ENCODE measurements around the gene PARD3.

PARD3 gene

GRCh38 chr10:34156781-34157425, 658.2 kb downstream of the PARD3 start:
- Histone ChIP-seq H3K79me2 (no peaks in the 10 kb centered on the region), H3K9ac (no peak overlapping the region), H3K27ac (peak overlapping the region; percentile 6), H3K4me2 (ENCODE audit: low read length) (no peak overlapping the region), H3K9me3 (ENCODE audit: control insufficient read depth, low read length) (no peaks in the 10 kb centered on the region), H3K4me3 (ENCODE audit: low read depth, low read length) (no peak overlapping the region), H3K27me3 (ENCODE audit: control insufficient read depth, insufficient read depth, low read length) (no peaks in the 10 kb centered on the region), H3K36me3 (ENCODE audit: control insufficient read depth, insufficient read depth, low read length) (no peaks in the 10 kb centered on the region), H2AFZ (no peak overlapping the region), H3K4me1 (peaks cover 11% of the 10 kb centered on the region)
- peak; percentile 26 for TF ChIP-seq CTCF (IDR thresholded peaks at IDR 0.05)

- H3K9me3 ChIP-seq (ENCODE audit: control insufficient read depth, low read length): no peaks in the 10 kb centered on the region
- H3K4me3 ChIP-seq (ENCODE audit: low read depth, low read length): no peak overlapping the region
- H3K36me3 ChIP-seq (ENCODE audit: control insufficient read depth, insufficient read depth, low read length): no peaks in the 10 kb centered on the region
- TF ChIP-seq CTCF (IDR thresholded peaks at IDR 0.05): no peak
- H3K27me3 ChIP-seq (ENCODE audit: control insufficient read depth, insufficient read depth, low read length): no peaks in the 10 kb centered on the region
- no peak overlapping the region for H2AFZ ChIP-seq
- no peak overlapping the region for H3K4me2 ChIP-seq (ENCODE audit: low read length)
- peaks cover 11% of the 10 kb centered on the region for H3K4me1 ChIP-seq
- no peaks in the 10 kb centered on the region for H3K79me2 ChIP-seq
- no peak overlapping the region for H3K27ac ChIP-seq
- H3K9ac ChIP-seq: no peak overlapping the region
Measured at GRCh38 chr10:34155812-34156211, 659.3 kb downstream of the PARD3 start.

GRCh38 chr10:34154383-34154900, 660.7 kb downstream of the PARD3 start:
- Histone ChIP-seq H3K27me3 (ENCODE audit: control insufficient read depth, insufficient read depth, low read length) (no peaks in the 10 kb centered on the region), H3K79me2 (no peaks in the 10 kb centered on the region), H2AFZ (no peak overlapping the region), H3K4me2 (ENCODE audit: low read length) (no peak overlapping the region), H3K27ac (no peak overlapping the region), H3K9me3 (ENCODE audit: control insufficient read depth, low read length) (no peaks in the 10 kb centered on the region), H3K36me3 (ENCODE audit: control insufficient read depth, insufficient read depth, low read length) (no peaks in the 10 kb centered on the region), H3K4me3 (ENCODE audit: low read depth, low read length) (no peak overlapping the region), H3K9ac (no peak overlapping the region), H3K4me1 (peaks cover 11% of the 10 kb centered on the region)
- no peak for TF ChIP-seq CTCF (IDR thresholded peaks at IDR 0.05)

DNA sequence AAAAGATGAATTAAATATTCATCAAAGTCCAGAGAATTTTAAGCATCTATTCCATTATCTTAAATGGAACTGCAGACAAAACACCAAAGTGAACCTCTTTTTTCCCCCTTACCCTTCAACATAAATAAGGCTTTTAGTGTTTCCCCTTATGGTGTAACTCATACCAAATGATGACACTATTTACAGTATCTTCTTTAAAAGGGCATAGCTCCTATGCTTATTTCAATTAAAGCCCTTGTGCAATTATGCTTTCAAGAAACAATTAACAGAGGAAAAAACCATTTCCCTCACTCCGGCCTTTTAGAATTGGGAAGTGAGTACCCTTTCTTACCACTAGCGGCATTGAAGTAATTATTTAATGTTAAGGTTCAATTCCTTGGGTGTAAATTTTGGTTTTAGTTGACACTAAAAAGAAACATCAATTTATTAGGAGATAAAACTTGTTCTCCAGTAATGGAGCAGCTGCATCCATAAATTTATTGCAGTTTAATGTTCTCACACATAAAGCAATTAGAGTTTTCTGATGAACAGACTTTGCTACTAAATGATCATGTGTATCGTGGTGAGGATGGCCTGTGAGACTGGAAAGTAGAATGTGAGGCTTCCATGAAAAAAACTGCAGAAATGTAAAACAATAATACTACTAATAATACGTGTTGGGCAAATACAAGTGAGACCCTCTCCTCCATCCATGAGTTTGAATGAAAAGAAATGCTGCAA, 661.3 kb downstream of the PARD3 start:
- Histone ChIP-seq H3K27ac (no peak overlapping the region), H3K27me3 (ENCODE audit: control insufficient read depth, insufficient read depth, low read length) (no peaks in the 10 kb centered on the region), H3K4me3 (ENCODE audit: low read depth, low read length) (no peak overlapping the region), H3K79me2 (no peaks in the 10 kb centered on the region), H3K36me3 (ENCODE audit: control insufficient read depth, insufficient read depth, low read length) (no peaks in the 10 kb centered on the region), H2AFZ (no peak overlapping the region), H3K4me1 (peaks cover 11% of the 10 kb centered on the region), H3K4me2 (ENCODE audit: low read length) (no peak overlapping the region), H3K9me3 (ENCODE audit: control insufficient read depth, low read length) (no peaks in the 10 kb centered on the region), H3K9ac (no peak overlapping the region)
- no peak for TF ChIP-seq CTCF (IDR thresholded peaks at IDR 0.05)

Data from parathyroid adenoma (tissue), 2 donors.